Tongue (tissue), 2 donors: ENCODE results near the gene FCRL1. TPM values are rescaled to one million over a fixed set of nuclear protein-coding genes. Genes with fewer than 3 reads are reported as not detected.

Experiments used
- DNase-seq: peaks from one replicate; pipeline ENCODE4 v3.0.0-alpha.2; 2015
- total RNA-seq: library from RNA; depleted of rRNA; stranded (reverse); fragments of >200 nt; gene quantifications from one replicate; pipeline ENCODE4 v1.2.3, GENCODE V29; 2014

The FCRL1 gene
- total RNA-seq, 1 donor from 2014 or later, result 1.2 TPM

GRCh38 chr1:157799996-157800395, 19.9 kb downstream of the FCRL1 start:
- DNase-seq, result no peak

DNA sequence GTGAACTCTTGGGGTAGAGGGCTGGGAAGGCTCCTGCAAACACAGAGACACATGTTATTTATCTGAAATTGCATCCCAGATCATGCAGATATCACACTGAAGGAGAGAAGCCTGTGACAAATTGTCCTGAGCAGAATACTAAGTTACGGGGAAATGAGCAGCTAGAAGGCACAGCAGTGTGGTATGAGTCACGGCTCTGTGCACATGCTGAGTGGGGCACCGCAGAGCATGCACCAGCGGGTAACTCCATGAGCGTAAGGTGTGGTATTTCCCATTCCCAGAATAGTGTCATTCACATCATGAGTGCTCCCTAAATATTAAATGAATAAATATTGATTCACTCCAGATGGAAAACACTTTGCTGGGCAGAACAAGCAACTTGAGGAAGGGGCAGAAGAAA, 21.7 kb downstream of the FCRL1 start:
- no peak for DNase-seq

GRCh38 chr1:157785248-157785647, 34.7 kb downstream of the FCRL1 start:
- no peak for DNase-seq

GRCh38 chr1:157784801-157785200, 35.1 kb downstream of the FCRL1 start:
- no peak for DNase-seq

DNA sequence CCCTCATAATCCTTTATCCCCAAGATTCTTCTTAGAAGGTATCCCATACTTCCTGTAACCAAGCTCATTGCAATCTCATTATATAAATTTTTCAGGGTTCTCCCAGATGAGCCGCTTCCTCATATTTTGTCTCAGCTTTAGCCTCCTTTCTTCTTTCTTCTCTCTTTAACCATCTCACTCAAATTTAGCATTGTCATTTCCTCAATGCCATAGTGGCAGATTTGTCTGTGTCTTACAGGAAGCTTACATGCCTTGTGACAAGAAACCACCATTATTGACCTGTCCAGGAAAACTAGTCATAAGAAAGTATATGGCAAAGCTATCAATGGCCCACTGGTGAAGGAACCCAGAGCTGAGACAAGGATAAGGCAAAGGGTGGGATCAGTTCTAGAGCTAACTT, 37.0 kb downstream of the FCRL1 start:
- no peak for DNase-seq

GRCh38 chr1:157781048-157781447, 38.9 kb downstream of the FCRL1 start:
- peak; percentile 10 for DNase-seq

- no peak for DNase-seq
These were observed 42.9 kb downstream of the FCRL1 start, which contains the start of gene FCRL2 for GRCh38 chr1:157776971-157777391. TSS of gene FCRL2 (minus strand) at chr1:157777132. CDS start at chr1:157777073, 59 bp downstream.

DNA sequence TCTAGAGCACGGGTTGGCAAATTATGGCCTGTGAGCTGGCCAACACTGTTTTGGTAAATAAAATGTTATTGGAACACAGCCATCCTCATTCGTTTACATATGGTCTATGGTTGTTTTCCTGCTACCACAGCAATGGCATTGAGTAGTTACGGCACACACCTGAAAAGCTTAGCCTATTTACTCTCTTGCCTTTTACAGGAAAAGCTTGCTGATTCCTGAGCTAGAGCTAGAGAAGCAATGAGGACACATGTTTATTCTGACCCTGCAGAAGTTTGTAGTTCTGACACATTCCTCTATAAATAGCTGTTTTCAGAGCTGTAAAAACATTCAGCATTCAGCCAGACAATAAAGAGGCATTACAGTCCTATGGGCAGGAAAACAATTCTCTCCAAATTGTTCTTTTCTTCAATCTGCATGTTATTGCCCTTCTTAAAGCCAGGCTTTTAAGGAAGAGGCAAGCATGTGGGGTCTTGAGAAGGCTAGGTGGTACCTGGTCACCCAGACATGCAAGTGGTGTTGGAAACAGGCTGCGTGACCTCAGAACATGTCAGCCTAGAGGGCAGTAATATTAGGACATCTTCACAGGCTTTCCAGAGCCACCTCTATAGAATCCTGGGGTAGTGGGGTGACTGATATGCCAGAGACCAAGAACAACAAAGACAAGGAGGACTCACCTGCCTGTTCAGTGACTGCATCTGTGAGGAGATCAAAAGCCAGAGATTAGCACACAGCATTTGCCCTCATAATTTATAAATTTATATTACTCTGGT, 44.6 kb downstream of the FCRL1 start:
- peak; percentile 1 for DNase-seq

DNA sequence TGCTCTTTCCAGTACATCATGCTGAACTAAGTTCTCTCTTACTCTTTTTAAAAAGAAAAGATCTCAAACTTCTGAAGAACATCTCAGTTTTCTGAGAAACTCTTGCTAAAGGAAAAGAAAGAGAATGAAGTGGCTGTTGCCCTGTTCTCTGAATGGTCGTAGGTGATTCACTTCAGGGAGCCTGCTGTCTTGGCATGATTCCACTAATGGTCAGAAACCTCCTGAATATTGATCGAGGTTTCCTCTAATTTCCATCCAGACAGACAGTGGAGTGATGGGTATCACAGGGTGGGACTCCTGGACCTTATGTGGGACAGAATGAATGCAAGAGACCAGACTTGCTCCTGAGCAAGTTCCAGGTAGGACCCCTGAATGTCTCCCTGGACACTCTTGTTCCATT, 45.5 kb downstream of the FCRL1 start:
- DNase-seq, result no peak

GRCh38 chr1:157773493-157774350, 46.2 kb downstream of the FCRL1 start:
- DNase-seq, result no peak

- DNase-seq, result no peak
These were observed 48.1 kb downstream of the FCRL1 start for GRCh38 chr1:157771661-157772425.

DNA sequence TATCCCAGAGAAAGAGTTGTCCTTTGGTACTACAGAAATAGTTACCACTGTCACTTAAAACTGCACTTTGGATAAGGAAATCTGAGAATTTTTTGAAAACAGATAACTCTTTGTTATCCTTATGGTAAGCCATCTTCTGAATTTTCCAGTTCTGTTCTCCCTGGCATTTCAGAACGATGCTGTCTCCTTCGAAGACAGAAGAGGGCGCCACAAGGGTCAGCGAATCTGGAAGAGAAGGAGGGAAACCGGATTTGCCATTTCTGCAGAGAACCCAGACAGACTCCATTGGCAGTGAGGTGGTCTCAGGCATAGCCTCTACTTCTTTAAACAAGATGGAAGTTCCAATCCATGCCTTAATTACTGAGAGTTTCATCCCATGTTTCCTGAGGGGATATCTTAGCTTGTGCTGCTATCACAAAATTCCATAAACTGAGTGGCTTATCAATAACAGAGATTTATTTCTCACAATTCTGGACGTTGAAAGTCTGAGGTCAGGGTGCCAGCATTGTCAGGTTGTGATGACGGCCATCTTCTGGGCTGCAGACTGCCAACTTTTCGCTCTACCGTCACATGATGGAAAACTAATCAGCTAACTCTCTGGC, 49.4 kb downstream of the FCRL1 start:
- no peak for DNase-seq

GRCh38 chr1:157766792-157767191, 53.1 kb downstream of the FCRL1 start:
- DNase-seq, result no peak

- no peak for DNase-seq
These were observed 61.9 kb downstream of the FCRL1 start for GRCh38 chr1:157758018-157758417.

- no peak for DNase-seq
These were observed 66.3 kb downstream of the FCRL1 start for GRCh38 chr1:157753611-157754010.

- no peak for DNase-seq
These were observed 68.6 kb downstream of the FCRL1 start for GRCh38 chr1:157751283-157751682.

DNA sequence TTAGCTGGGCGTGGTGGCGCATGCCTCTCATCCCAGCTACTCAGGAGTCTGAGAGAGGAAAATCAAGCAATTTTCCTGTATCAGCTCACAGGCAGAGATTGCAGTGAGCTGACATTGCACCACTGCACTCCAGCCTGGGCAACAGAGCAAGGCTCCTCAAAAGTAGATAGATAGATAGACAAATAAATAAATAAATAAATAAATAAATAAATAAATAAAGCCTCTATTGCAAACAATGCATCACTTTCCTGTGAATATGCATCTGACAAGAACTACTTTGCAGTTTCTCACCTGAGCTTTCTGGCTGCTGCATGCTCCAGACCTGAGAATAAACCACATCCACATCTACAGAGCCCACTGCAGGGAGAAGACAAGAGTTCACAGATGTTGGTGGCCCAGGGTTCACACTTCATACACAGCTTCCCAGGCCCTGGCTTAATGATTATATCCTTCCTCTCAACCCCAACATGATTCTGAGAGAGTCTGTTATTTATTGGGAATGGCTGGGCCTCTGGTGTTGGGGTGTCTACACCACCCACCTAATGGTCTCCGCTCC, 71.6 kb downstream of the FCRL1 start:
- DNase-seq, result no peak
